Smooth muscle cell (in vitro differentiated cells): Measurements from ENCODE around the gene KRTAP12-4. TPM values are rescaled to one million over a fixed set of nuclear protein-coding genes. Genes with fewer than 3 reads are reported as not detected.
A peak's percentile ranks its signal among the peaks of the same experiment; 100 is the strongest.
"Not testable (repeated sequence)": the region's sequence is repeated elsewhere in the genome, so short reads cannot be mapped to it uniquely, and the experiment has no call there.

Experiments
- DNase-seq: peaks from one replicate; lab custom pipeline; 2025; ENCODE audit not compliant: unreplicated experiment; lab: John Stamatoyannopoulos, UW
- H2AFZ ChIP-seq: fragments of 200-600 bp; sonication (generic); 2 replicates; pipeline ENCODE4 v1.6.0; 2016; ENCODE audit warnings: antibody characterized with exemption, low read depth, mild to moderate bottlenecking
- H3F3A ChIP-seq: fragments of 200-600 bp; sonication (generic); 2 replicates; pipeline ENCODE4 v1.6.0; 2017; ENCODE audit warnings: antibody characterized with exemption, low read depth
- H3K27ac ChIP-seq: fragments of 200-600 bp; sonication (generic); 2 replicates; pipeline ENCODE4 v1.5.1; 2016; ENCODE audit warnings: low read depth, mild to moderate bottlenecking
- H3K27me3 ChIP-seq: fragments of 200-600 bp; sonication (generic); 2 replicates; pipeline ENCODE4 v1.6.1; 2016; ENCODE audit warnings: low read depth, mild to moderate bottlenecking
- H3K36me3 ChIP-seq: fragments of 200-600 bp; sonication (generic); 2 replicates; pipeline ENCODE4 v1.5.1; 2016; ENCODE audit warnings: low read depth
- H3K4me1 ChIP-seq: fragments of 200-600 bp; sonication (generic); 2 replicates; pipeline ENCODE4 v1.5.1; 2016; ENCODE audit warnings: low read depth
- H3K4me2 ChIP-seq: fragments of 200-600 bp; sonication (generic); 2 replicates; pipeline ENCODE4 v1.6.0; 2016; ENCODE audit warnings: mild to moderate bottlenecking
- H3K4me3 ChIP-seq: fragments of 200-600 bp; sonication (generic); 2 replicates; pipeline ENCODE4 v1.5.1; 2016; ENCODE audit warnings: mild to moderate bottlenecking
- H3K79me2 ChIP-seq: fragments of 200-600 bp; sonication (generic); 2 replicates; pipeline ENCODE4 v1.6.0; 2016; ENCODE audit warnings: low read depth, mild to moderate bottlenecking
- H3K9ac ChIP-seq: fragments of 200-600 bp; sonication (generic); 2 replicates; pipeline ENCODE4 v1.6.0; 2016; ENCODE audit warnings: low read depth
- H3K9me3 ChIP-seq: fragments of 200-600 bp; sonication (generic); replicated peaks from 2 replicates; pipeline ENCODE4 v1.5.1; 2016; ENCODE audit warnings: low read depth
- H4K20me1 ChIP-seq: fragments of 200-600 bp; sonication (generic); 2 replicates; pipeline ENCODE4 v1.6.0; 2016; ENCODE audit warnings: low read depth
- CTCF ChIP-seq: fragments of 200-600 bp; sonication (generic); IDR thresholded peaks from 2 replicates; pipeline ENCODE4 v1.5.1; 2017; ENCODE audit warnings: borderline replicate concordance, mild to moderate bottlenecking, antibody characterized with exemption; ENCODE audit not compliant: insufficient read depth, poor library complexity, severe bottlenecking
- WGBS: methylation state at CpG from one replicate; pipeline ENCODE4 v1.1.7; 2016; ENCODE audit warnings: low lambda C conversion rate; 5-methylcytosine and 5-hydroxymethylcytosine counted together
- polyA plus RNA-seq: library from polyadenylated mRNA; unstranded; fragments of >200 nt; fragmentation: Nextera tagmentation; extraction: Ambion mirVana; gene quantifications from 2 replicates; pipeline ENCODE4 v1.2.1, GENCODE V29; 2016
- total RNA-seq: library from RNA; depleted of rRNA; stranded (reverse); fragments of >200 nt; gene quantifications from 2 replicates; pipeline ENCODE4 v1.2.3, GENCODE V29; 2014

Gene KRTAP12-4
- total and polyA plus RNA-seq, 2 experiments from 2014 or later: not detected

- Histone ChIP-seq H3K4me2 (no peak overlapping the region), H3K4me1 (peaks cover 14% of the 10 kb centered on the region), H3K79me2 (no peaks in the 10 kb centered on the region), H4K20me1 (no peaks in the 10 kb centered on the region), H3F3A (no peaks in the 10 kb centered on the region), H2AFZ (no peak overlapping the region), H3K27ac (no peak overlapping the region), H3K9ac (no peak overlapping the region), H3K27me3 (peaks cover 23% of the 10 kb centered on the region), H3K4me3 (no peak overlapping the region), H3K9me3 (no peaks in the 10 kb centered on the region), H3K36me3 (no peaks in the 10 kb centered on the region)
- WGBS: 80% methylated on average over 21 of the region's 21 CpGs
- DNase-seq: no peak
- TF ChIP-seq CTCF: no peak
Observed at GRCh38 chr21:44700101-44701022, 45.9 kb upstream of the KRTAP12-4 start.

DNA sequence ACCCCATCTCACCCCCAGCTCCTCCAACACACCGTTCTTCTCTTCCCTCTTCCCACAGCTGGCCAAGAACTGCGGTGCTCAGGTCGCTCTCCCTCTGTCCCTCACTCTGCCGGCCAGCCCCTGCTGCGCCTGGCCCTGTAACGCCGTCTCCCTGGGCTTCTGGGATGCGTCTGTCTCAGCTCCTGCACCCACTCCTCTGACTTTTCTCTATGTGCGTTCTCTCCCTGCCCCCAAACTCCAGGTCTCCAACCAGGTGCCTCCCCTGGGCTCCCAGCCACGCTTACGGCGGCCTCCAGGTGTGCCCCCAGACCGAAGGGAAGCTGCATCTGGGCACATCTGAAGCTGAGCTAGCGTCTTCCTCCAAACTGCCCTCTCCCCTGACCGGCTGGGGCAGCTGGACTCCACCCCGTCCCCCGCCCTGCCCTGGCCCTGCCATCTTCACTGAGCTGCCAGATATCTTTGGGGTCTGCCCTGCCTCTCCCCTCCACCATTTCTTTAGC, 45.1 kb upstream of the KRTAP12-4 start:
- Histone ChIP-seq H3K27ac (no peak overlapping the region), H3K79me2 (no peaks in the 10 kb centered on the region), H3K9me3 (no peaks in the 10 kb centered on the region), H3K4me2 (no peak overlapping the region), H3K9ac (no peak overlapping the region), H3F3A (no peaks in the 10 kb centered on the region), H3K4me3 (no peak overlapping the region), H3K36me3 (no peaks in the 10 kb centered on the region), H3K4me1 (peaks cover 14% of the 10 kb centered on the region), H2AFZ (no peak overlapping the region), H4K20me1 (no peaks in the 10 kb centered on the region), H3K27me3 (peaks cover 15% of the 10 kb centered on the region)
- 78% methylated on average over 17 of the region's 17 CpGs for WGBS
- DNase-seq: no peak
- TF ChIP-seq CTCF: no peak

DNA sequence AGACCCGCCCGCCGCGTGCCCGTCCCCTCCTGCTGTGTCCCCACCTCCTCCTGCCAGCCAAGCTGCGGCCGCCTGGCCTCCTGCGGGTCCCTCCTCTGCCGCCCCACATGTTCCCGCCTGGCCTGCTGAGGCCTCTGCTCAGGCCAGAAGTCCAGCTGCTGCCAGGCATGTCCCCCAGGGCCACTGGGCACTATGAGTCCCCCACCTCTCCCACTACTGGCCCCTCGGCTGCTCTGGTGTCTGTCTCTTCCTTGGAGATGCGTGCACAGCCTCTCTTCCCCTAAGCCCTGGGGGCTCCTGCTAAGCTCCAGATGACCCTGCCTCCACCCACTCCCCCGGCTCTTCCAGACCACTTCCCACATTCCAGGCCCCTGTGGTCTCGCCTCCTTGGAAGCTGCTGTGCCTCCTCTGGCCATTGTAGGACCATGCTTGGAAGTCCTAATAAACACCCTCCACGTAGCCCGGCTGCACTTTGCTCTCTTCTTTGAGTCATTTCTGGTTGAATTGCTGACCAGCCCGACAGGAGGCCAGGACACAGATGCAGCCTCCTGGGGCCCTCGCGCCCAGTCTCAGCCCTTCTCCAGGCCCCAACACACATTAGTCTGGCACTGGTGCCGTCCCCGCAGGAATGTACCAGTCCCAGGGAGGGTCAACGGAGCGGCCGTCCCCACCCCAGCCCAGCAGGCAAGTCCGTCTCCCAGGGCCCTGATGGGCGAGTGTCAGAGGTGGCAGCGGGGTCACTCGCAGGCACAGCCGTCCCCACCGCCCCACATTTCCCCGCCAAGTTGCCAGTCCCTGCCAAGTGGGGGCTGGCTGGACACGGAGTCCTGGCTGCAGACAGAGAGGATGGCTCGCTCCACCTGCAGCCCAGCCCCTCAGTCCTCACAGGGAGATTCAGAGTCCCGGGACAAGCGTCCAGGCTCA, 43.6 kb upstream of the KRTAP12-4 start:
- Histone ChIP-seq H3K9me3 (no peaks in the 10 kb centered on the region), H3K79me2 (no peaks in the 10 kb centered on the region), H3K9ac (no peak overlapping the region), H3K36me3 (no peaks in the 10 kb centered on the region), H3K4me3 (no peak overlapping the region), H3K27me3 (peaks cover under 1% of the 10 kb centered on the region), H3K27ac (peak overlapping the region; percentile 35), H3F3A (no peaks in the 10 kb centered on the region), H2AFZ (no peak overlapping the region), H4K20me1 (no peaks in the 10 kb centered on the region), H3K4me1 (peaks cover 14% of the 10 kb centered on the region), H3K4me2 (peak overlapping the region; percentile 34)
- no peak for DNase-seq
- 35% methylated on average over 26 of the region's 35 CpGs for WGBS
- TF ChIP-seq CTCF: no peak

DNA sequence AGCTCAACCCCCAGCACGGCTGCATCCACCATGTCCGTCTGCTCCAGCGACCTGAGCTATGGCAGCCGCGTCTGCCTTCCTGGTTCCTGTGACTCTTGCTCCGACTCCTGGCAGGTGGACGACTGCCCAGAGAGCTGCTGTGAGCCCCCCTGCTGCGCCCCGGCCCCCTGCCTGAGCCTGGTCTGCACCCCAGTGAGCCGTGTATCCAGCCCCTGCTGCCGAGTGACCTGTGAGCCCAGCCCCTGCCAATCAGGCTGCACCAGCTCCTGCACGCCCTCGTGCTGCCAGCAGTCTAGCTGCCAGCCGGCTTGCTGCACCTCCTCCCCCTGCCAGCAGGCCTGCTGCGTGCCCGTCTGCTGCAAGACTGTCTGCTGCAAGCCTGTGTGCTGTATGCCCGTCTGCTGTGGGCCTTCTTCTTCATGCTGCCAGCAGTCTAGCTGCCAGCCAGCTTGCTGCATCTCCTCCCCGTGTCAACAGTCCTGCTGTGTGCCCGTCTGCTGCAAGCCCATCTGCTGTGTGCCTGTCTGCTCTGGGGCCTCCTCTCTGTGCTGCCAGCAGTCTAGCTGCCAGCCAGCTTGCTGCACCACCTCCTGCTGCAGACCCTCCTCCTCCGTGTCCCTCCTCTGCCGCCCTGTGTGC, 42.8 kb upstream of the KRTAP12-4 start, which contains the start of gene KRTAP10-12:
Gene KRTAP10-12, plus strand, starts transcription at position 1 of the 639 bp plus-strand sequence. Its CDS starts 30 bp downstream, at position 31.
- Histone ChIP-seq H3K4me2 (peak within 1 kb of the TSS; percentile 34), H3K27ac (peak within 1 kb of the TSS; percentile 35), H3K4me1 (peaks cover 14% of the 10 kb centered on the region)
- H4K20me1 ChIP-seq, H3K27me3 ChIP-seq, H3K36me3 ChIP-seq, H3K9ac ChIP-seq, H2AFZ ChIP-seq, DNase-seq, H3K79me2 ChIP-seq, H3K9me3 ChIP-seq, H3F3A ChIP-seq, H3K4me3 ChIP-seq: not testable (repeated sequence)
- WGBS: 62% methylated on average over 17 of the region's 21 CpGs
